ENCODE measurements around the gene C1orf53.
"Not testable (repeated sequence)": the region's sequence is repeated elsewhere in the genome, so short reads cannot be mapped to it uniquely, and the experiment has no call there.

Gene C1orf53

DNA sequence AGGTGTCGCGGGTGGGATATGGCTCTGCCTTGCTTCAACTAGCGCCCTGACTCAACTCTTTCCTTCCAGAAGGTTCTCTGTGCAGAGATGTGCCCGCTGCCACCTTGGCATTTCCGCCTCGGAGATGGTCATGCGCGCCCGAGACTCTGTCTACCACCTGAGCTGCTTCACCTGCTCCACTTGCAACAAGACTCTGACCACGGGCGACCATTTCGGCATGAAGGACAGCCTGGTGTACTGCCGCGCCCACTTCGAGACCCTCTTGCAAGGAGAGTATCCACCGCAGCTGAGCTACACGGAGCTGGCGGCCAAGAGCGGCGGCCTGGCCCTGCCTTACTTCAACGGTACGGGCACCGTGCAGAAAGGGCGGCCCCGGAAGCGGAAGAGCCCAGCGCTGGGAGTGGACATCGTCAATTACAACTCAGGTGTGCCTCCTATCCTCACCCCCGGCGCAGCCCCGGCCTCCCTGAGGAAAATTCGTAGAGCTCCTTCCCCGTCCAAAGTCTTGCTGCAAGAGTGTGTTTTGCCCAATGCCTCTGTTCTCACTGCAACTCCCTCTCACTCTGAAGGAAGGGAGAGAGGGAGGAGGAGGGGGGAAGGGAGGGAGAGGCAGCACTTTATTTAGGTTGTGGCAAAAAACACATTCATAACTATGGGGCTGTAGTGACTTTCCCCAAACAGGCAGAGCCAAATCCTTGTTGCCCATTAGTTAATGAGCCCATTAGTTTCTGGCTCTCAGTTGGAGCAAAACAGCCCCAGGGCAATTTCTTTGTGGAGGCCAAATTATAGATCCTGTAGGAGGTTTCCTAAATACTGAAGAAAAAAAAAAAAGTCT is 19.0 kb downstream of the C1orf53 start:
- no peak for DNase-seq (ENCODE audit: low spot score)

DNA sequence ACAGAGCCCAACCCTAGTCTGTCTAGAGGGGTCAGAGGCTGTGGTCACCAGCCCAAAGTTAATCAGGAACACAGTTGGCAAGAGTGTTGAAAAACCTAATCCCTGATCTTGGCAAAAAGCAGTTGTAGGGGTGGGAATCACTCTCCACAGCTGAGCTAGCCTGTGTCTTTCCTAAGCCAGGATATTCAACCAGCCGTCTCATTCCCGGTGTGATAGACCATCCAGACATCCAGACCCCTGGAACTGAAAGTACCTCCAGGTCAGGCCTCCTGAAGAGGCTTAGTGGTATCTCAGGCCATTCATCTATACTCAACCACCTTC is 19.6 kb downstream of the C1orf53 start:
- no peak for DNase-seq (ENCODE audit: low spot score)

DNA sequence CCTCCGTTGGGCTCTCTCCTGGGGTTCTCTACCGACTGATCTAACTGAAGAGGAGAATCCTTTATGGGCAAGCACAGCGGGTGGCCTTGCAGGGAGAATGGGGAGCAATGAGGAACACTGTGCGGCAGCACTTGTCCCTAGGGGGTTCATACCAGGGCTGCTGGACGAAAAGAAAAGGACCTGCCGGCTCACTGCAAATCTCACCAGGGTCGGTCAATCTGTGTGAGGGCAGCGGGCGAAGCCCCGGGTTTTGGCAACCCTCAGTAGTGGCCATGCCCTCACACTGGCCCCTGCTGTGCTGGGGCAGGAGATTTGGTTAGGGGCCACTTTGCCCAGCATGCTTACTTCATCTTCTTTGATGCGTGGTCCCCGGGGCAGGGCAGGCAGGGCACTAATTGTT is 20.6 kb downstream of the C1orf53 start:
- no peak for DNase-seq (ENCODE audit: low spot score)

DNA sequence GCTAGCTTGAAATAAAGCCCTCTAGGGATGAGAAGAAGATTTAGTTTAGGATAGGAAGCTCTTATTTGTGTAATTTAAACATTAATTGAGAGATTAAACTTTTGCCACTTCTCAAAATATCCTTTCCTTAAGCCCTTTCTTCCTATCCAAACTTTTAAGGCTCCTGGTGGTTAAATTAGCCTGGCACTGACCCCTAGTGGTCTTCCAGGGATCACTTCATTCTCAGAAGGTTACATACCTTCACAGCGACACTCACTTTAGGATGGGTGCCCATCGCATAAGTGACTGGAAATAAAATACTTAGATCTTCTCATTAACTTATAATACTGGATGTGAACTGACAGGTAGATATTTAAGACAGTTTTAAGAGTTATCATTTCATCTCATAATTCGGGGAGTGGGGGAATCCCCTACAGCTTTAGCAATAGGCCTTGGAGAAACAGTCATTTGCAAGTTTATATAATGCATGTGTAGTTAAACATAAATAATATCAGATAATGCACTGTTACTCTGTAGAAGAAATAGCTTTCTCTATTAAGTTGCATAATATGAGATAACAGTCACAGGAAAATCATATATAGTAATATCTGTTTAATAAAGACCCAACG is 22.2 kb downstream of the C1orf53 start:
- DNase-seq (ENCODE audit: low spot score), result peak; percentile 70

DNA sequence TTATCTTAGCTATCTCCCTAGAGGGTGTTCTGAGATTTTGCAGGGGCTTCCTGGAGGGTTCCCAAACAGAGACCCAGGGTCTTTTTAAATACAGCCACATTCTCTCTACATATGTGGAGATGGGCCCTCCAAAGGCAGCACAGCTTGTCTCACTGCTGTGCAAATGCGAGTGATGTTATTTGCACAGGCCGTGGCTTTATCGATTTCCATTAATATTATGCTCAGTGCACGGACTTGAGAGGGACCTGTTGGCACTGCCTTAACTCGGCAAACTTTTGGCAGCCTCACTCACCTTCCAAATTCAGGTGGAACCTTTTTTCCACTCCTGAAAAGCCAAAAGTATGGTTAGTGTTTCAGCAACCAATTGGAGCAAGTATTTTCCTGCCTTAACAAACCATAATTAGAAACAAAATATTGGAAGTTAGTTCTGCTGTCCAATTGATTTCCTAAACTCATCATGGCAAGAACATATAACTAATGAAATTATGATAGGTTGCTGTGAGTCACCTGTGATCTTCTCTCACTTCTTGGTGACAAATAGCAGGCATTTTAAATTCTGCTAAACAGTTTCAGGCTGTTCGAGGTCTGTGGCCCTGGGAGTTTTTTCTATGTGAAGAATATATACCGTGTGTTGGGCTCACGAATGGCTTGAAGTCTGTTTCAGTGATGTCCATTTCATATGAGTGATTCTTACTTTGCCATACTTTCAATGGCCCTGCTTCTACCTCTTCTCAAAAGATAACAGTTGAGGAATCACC is 25.7 kb downstream of the C1orf53 start:
- DNase-seq (ENCODE audit: low spot score), result no peak

DNA sequence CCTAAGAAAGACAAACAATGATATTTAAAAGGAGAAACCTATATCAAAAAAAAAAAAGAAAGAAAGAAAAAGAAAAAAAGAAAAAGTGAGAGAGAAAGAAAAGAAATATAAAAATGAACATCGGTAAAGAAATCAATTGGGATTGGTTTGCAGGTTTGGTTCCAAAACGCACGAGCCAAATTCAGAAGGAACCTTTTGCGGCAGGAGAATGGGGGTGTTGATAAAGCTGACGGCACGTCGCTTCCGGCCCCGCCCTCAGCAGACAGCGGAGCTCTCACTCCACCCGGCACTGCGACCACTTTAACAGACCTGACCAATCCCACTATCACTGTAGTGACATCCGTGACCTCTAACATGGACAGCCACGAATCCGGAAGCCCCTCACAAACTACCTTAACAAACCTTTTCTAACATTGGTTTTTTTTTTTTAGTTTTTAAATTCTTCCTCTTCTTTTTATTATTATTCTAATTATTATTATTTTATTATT is 26.5 kb downstream of the C1orf53 start:
- no peak for DNase-seq (ENCODE audit: low spot score)

DNA sequence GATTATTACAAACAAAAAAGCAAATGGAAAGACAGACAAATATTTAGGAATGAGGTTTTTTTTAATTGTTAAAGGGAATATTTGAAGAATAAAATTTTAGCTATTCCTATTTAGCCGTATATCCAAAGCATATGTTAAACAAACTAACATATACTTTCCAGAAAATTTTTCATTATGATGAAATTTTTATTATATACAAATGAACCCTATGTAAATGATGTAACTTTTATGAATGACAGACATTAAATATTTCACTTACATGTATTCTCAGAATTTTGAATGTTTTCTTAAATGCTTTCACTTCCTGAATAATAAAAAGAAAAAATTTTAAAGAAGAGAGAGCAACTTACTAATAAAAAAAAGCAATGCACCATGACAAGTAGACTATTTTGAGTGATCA is 30.6 kb downstream of the C1orf53 start:
- DNase-seq (ENCODE audit: low spot score), result no peak

DNA sequence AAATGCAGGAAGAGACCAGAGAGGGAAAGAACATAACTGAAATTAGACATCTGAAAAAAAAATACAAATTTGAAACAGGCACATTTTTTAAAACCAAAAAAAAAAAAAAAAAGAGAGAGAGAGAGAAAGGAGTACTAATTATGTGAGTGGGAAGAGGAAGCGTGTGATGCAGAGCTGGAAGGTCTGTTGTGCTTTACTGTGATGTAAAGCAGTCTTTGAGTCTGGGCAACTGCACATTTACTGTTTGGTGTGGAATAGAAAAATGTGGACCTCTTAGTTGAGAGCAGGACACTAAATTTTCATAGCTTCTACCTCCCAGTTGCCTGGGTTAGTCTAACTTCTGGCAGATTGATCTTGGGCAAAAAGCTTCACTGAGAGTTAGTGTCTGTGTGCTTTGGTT is 31.2 kb downstream of the C1orf53 start:
- DNase-seq (ENCODE audit: low spot score), result no peak

DNA sequence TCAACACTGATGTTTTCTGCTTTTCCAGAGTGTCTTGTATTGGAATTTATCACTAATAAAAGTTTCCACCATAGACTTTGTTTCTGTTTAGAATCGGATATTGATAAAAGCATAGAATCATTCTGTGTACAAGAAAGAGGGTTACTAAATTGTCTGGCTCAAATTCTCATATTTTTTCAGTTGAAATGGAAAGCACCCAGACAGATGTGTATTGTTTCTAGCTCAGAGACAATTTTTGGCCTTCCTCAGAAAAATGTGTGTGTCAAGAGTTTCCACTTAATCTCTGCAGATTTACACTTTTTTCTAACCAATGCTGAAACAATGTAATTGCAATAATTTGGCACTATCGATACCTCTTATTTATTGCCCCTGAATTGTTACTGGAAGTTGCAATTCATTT is 35.0 kb downstream of the C1orf53 start:
- no peak for DNase-seq (ENCODE audit: low spot score)

DNA sequence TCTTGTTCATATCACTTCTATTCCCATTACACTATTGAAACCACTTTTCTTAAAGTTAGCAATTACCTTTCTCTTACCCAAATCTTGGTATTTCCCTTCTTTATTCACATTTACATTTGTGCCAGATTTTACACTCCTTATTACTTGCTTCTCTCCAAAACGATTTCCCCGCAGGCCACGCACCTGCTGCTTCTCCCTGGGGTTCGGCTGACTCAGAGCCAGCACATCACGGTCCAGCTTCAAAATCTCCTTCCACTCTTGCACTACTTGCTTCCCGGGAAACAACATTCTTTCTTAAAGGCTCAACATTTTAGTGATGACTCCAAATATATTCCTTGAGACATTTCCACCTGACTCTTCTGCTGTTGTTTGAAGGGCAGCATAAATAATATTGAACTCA is 35.5 kb downstream of the C1orf53 start:
- DNase-seq (ENCODE audit: low spot score), result no peak

DNA sequence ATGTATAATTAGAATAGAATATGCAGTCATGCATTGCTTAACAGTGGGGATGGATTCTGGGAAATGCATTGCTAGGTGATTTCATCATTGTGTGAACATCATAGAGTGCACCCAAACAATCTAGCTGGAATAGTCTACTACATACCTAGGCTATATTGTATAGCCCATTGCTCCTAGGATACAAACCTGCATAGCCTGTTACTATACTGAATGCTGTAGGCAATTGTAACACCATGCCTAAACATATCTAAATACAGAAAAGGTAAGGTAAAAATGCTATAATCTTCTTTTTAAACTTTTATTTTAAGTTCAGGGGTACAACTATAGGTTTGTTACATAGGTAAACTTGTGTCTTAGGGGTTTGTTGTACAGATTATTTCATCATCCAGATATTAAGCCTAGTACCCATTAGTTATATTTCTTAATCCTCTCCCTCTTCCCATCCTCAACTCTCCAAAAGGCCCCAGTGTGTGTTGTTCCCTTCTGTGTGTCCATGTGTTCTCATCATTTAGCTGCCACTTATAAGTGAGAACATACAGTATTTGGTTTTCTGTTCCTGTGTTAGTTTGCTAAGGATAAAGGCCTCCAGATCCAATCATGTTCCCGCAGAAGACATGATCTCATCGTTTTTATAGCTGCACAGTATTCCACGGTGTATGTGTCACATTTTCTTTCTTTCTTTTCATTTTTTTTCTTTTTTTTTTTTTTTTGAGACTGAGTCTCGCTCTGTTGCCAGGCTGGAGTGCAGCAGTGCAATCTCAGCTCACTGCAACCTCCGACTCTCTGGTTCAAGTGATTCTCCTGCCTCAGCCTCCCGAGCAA is 36.9 kb downstream of the C1orf53 start:
- peak; percentile 4 for DNase-seq (ENCODE audit: low spot score)

DNA sequence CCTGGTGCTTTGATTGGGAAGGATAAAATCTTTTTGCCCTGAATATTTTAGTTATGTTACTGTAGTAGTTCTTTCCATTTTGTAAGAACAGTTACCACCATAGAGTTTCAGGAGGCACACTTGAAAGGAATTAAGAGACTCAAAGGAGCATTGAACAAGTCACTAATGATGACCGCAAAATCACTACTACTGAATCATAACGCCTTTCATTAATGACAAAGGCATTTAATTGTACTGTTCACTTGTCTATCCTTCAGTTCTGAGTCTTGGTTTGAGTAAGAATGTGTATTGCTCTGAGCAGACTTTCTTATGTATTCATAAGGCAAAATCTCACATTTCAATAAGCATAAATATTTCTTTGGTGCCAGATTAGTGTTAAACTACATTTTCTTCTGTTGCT is 39.6 kb downstream of the C1orf53 start:
- no peak for DNase-seq (ENCODE audit: low spot score)

DNA sequence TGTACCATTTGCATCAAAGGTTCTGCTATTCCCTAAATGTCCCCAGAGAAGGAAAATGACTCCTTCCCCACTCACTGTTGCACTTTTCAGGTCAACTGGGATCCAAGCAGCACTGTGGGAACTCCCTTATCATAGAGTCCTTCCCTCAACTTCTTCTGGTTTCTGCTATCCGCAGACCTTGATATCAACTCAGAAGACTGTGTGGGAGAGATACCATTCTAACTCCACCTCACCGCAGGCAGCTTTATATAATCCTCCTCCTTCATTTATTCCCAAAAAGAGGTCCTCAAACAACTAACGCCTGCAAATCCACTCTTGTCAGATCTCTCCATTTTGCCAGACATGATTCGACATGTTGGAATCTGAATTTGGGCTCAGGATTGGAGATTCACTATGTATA is 42.1 kb downstream of the C1orf53 start:
- DNase-seq (ENCODE audit: low spot score), result no peak

DNA sequence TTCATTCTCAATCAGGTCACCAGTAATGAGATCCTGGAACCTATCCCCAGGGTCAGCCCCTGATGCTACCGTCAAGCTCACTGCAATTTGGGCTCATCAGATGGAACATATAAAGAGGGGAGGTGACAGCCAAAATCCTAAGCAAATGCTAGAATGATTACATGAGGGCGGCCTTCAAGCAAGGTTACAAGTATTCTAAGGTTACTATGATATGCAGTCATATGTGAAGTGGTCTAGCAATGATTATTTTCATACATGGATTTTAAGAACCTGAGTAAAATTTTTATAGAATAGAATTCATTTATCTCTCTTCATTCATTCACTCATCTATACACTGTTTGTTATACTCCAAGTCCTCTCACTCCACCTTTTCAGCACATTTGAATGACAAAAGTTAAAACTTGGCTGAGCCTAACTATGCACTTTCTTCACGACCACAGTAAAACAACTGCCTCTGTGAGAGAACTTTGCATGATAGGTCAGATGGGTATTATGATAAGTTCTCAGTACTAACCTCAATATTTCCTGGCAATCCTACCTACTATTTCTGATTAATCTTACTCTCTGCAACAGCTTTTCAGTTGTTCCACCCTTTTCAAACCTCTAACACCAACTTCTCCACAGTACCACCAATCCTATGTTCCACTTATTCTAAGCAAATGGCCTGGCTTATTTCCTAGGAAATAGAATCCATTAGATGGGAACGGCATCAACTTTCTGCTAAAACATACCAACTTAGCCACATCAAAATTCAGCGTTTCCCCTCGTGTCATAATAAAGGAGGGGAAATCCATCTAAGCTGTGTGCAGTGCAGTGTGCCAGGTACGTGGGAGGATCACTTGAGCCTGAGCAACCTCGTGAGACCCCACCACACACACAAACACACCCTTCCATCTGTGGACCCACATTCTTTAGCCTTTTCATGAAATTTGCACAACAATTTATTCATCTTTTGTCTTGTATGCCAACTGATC is 46.8 kb downstream of the C1orf53 start:
- no peak for DNase-seq (ENCODE audit: low spot score)

DNA sequence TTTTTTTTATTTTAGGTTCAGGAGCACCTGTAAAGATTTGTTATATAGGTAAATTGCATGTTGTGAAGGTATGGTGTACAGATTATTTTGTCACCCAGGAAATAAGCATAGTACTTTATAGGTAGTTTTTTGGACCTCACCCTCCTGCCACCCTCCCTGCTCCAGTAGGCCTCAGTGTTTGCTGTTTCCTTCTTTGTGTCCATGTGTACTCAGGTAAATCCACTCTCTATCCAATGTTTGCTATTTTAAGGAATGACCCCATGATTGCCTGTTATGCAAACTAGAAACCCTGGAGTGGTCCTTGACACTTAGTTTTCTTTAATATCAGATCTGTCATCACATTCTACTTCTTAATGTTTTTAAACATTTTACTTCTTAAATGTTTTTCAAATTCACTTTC is 48.7 kb downstream of the C1orf53 start:
- no peak for DNase-seq (ENCODE audit: low spot score)

DNA sequence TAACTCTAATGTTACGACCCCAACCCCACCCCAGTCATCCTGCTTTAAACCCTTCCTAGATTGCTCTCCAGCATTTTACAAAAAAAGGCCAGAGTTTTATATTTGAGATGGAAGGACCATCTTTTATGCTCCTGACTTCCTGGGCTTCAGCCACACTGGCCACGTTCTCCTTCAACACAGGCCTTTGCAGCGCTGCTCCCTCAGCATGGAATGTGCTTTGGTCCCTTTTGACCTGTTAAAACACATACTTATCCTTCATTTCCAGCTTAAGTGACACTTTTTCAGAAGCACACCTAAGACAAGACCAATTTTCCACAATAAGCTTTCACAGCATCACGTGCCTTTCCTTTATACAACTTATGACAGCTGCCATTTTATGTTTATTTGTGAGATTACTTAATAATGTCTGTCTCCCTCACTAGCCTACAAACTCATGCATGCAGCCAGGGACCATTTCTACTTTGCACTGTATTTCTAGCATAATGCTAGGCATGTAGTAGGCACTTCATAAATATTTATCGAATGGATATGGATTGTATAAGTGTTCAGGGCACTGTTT is 49.3 kb downstream of the C1orf53 start:
- DNase-seq (ENCODE audit: low spot score), result no peak

DNA sequence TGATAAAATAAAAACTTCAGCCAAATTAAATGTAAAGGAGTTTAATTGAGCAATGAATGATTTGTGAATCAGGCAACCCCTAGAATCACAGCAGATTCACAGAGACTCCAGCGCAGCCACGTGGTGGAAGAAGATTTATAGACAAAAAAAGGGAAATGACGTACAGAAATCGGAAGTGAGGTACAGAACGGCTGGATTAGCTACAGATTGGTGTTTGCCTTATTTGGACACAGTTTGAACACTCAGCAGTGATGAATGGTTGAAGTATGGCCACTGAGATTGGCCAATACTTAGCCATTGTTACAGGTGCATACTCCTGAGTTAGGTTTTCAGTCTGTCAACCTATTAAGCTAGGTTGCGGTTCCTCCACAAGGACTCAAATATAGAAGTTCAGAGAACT is 51.0 kb downstream of the C1orf53 start:
- not testable (repeated sequence) for DNase-seq (ENCODE audit: low spot score)

DNA sequence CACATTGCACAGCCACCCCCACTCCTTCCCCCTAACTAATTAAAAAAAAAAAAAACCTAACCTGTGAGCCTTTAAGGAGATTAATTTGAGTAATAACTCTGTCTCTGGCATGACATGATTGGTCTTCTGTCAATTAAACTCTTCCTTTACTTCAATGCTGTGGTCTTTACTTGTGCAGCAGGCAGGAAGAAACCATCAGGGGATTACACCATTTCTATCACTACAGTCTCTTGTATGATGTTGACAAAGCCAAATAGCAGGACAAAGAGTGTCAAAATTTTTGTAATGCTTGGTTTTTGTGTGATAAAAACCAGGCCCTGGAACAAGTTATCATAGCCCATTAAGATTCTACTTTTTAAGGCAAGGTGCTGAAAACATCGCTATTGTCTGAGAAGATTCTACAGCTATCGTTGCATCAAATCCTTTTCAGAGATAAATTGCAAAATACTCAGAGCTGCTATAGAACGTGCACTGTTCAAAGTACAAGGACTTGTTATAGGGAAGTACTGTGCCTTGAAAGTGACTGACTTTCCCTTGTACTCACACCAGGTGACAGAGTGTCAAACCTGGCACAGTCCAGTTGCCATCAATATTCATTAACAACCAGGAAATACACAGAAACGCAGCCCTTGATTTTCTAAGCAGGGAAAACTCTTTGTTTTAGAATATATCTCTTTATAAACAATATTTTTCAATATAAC is 52.4 kb downstream of the C1orf53 start:
- DNase-seq (ENCODE audit: low spot score), result no peak

DNA sequence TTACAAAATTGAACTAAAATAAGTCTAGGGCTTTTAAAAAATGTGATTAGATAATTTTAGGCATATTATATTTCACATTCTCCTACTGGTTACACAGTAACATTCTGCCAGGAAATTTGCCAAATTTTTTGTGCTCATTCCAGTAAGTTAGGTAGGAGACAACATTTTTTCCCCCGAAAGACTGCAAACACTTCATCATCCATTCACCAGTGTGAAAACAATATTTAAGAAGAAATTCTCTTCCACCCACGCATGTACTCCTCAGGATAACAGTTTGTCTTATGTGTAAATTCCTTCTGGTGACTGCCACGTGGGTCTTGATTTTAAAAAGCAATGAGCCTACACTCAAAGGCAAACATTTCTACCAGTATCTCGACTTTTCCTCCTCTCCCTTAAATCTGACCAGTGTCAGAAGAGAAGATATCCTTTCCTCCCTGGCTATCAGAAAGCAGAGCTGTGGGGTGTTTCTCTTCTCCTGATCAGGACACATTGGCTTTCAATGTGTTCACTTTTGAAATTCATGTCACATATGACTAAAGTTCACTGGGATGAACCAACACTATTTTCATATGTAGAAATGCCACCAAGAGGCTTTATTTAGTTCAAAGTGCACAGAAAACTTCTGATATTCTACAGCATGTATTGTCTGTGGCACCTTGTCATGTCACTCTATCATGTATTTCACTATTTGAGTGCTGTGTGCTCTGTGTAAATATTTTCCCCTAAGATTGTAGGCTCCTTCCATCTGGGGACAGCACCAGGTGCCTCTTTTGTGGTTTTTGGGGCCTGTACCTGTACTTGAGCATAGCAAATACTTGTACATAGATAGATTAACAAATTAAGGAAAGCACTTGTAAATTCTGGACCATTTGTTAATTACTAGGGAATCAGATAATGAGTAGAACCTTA is 53.3 kb downstream of the C1orf53 start:
- DNase-seq (ENCODE audit: low spot score), result no peak
